Heart left ventricle (tissue), 16 donors: ENCODE measurements around the gene ABTB2. TPM values are rescaled to one million over a fixed set of nuclear protein-coding genes. Genes with fewer than 3 reads are reported as not detected.

Experiments used
- ATAC-seq, 4 donors: fragments of 200-7000 bp; cut with Tn5 transposase; one replicate each; pipeline ENCODE4 v1.9.1; 2020 to 2022; ENCODE audit warnings: moderate library complexity in 4 of 4, mild to moderate bottlenecking in 3 of 4, moderate number of reproducible peaks in 1 of 4
- DNase-seq, 5 donors: peaks; one replicate each; pipeline ENCODE4 v3.0.0-alpha.2; 2020
- H3K27ac ChIP-seq, 12 donors: fragments of 200-600 bp; sonication (generic) in 4 of 12; one replicate each; pipeline versions ENCODE4 v1.5.0 to v1.8.0; 2016 to 2022; ENCODE audit warnings: mild to moderate bottlenecking in 2 of 12
- H3K27me3 ChIP-seq, 9 donors: fragments of 200-600 bp; sonication (generic) in 2 of 9; one replicate each; pipeline versions ENCODE4 v1.5.1 to v1.8.0; 2016 to 2022; ENCODE audit warnings: mild to moderate bottlenecking in 3 of 9
- H3K36me3 ChIP-seq, 9 donors: fragments of 200-600 bp; sonication (generic) in 2 of 9; one replicate each; pipeline versions ENCODE4 v1.5.0 to v1.8.0; 2018 to 2022; ENCODE audit warnings: mild to moderate bottlenecking in 2 of 9
- H3K4me1 ChIP-seq, 12 donors: fragments of 200-600 bp; sonication (generic) in 4 of 12; one replicate each; pipeline versions ENCODE4 v1.5.0 to v1.8.0; 2016 to 2022; ENCODE audit warnings: mild to moderate bottlenecking in 3 of 12
- H3K4me3 ChIP-seq, 12 donors: fragments of 200-600 bp; sonication (generic) in 4 of 12; one replicate each; pipeline versions ENCODE4 v1.5.0 to v1.8.0; 2017 to 2022; ENCODE audit warnings: mild to moderate bottlenecking in 9 of 12, moderate library complexity in 4 of 12
- H3K9me3 ChIP-seq, 12 donors: fragments of 200-600 bp; sonication (generic) in 4 of 12; one replicate each; pipeline versions ENCODE4 v1.5.0 to v1.8.0; 2016 to 2022; ENCODE audit warnings: mild to moderate bottlenecking in 1 of 12
- POLR2A ChIP-seq, 2 donors: fragments of 450-650 bp; IDR thresholded peaks; one replicate each; pipeline ENCODE4 v1.6.1; 2017; ENCODE audit warnings: antibody characterized with exemption in 2 of 2, mild to moderate bottlenecking in 2 of 2, moderate library complexity in 2 of 2
- WGBS, 4 donors: extraction: QIAGEN DNeasy Blood & Tissue Kit in 2 of 4; methylation state at CpG; one replicate each; pipeline versions ENCODE4 v1.1.5 to v1.1.7; 2013 to 2018; 5-methylcytosine and 5-hydroxymethylcytosine counted together
- intact Hi-C, 10 donors: fragments of 100-400 bp; cut with DNase I; formaldehyde crosslinking; loops; one replicate each; pipeline versions ENCODE4 v1.11.1 to v1.14.2; 2022
- polyA plus RNA-seq, 2 donors: library from polyadenylated mRNA; stranded (reverse); fragments of 200-250 nt; gene quantifications; one replicate each; pipeline ENCODE4 v1.2.3, GENCODE V29; 2013
- total RNA-seq, 9 donors: library from RNA; depleted of rRNA in 2 of 9; stranded (reverse); fragments of >200 nt in 2 of 9; fragmentation: NEBNext Ultra II Directional in 3 of 9; extraction: Animal tissue kit (Norgen Biotek cat#: 25700) in 3 of 9; gene quantifications; one replicate each; pipeline versions ENCODE4 v1.1.0 to v1.2.4, GENCODE V29; 2016 to 2023
- TF ChIP-seq, protein P1 (sequence below), 12 donors: fragments of 200-600 bp; sonication (generic) in 4 of 12; IDR thresholded peaks; one replicate each; pipeline versions ENCODE4 v1.5.0 to v1.8.0; 2018 to 2022; ENCODE audit warnings: antibody characterized with exemption in 12 of 12, mild to moderate bottlenecking in 5 of 12
- donor health status: ischemic (EF 13 %, LVEDD 7.1; RV severe dilation, severe dysfunction).
- donor health status: healthy with polysubstance abuse.
- donor health status: DM: no; HTN: yes; CAD: no.
- donor health status: DM: no; HTN: no; CAD: no.
- donor health status: ischemic (EF 25% LVEDD 6.9; RV normal size, moderate dysfunction).
- donor health status: ischemic (EF 25% LVEDD 5.7; RV mildly dilated, moderate dysfunction).
- donor health status: healthy.
- donor health status: DM: yes; HTN: yes; CAD: no.
- donor health status: ischemic (EF 35%, LVEDD 5.7; RV mildly dilated, moderate dysfunction).
- donor health status: nonischemic (EF 11% LVEDD 7.7; RV severe dilation, severe dysfunction).
- donor health status: DM: yes; HTN: yes; CAD: no.
- donor health status: PGD.
- donor health status: ischemic (EF 29% LVEDD 5.4; RV normal size, mild dysfunction).
- donor health status: nonischemic (EF 23%, LVEDD 6.1; RV moderate dilation, normal function).

ABTB2 gene
- total and polyA plus RNA-seq, 11 donors = 3.3 to 27.1 (median 12.5) TPM

DNA sequence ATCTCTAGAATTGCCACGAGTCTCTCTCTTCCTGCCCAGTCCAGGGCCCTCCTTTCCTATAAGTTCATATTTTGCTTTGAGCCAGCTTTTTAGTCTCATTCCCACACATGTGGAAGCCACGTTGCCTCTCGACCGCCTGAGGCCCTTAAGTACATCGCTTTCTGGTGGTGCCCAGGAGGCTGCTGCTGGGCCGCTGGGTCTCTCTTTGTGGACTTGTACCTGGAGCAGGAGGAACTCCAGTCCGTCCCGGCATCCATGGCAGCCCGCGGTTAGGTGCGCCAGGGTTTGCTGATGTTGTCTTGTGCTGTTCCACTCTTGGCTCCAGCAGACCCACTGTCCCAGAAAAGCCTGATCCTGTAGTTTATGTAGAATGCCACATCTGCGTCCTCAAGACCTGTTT lies 211.4 kb downstream of the ABTB2 start:
- ATAC-seq = no peak
- H3K4me3 ChIP-seq = no peak overlapping the region

DNA sequence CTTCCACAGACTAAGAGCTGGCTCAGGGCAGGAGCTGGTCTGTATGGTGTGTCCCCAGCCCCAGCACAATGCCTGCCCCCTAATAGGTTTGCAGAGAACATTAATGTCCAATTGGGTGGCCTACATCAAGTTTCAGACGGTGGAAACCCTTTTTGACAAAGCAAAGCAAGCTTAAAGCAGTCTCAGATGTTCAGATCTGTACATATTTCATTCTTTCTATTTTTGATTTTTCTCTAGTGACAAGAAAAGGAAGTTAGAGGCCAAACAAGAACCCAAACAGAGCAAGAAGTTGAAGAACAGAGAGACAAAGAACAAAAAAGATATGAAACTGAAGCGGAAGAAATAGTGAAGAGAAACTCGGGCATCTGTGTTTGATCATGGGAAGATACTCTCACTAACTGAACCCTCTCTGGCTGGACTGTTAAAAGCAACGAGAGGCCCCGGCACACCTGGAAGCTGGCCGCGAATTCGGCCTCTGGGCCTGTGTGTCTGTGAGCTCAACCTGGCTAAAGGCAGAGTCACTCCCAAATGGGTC lies 211.9 kb downstream of the ABTB2 start:
- Histone ChIP-seq H3K36me3 (peaks cover 0 to 100% (median 92%) of the 10 kb centered on the region in 9 donors), H3K4me3 (no peak overlapping the region), H3K27me3 (no peaks in the 10 kb centered on the region), H3K4me1 (peaks cover 0 to 8% (median 0%) of the 10 kb centered on the region in 12 donors), H3K9me3 (no peaks in the 10 kb centered on the region), H3K27ac (no peak overlapping the region)
- TF ChIP-seq, protein P1, sequence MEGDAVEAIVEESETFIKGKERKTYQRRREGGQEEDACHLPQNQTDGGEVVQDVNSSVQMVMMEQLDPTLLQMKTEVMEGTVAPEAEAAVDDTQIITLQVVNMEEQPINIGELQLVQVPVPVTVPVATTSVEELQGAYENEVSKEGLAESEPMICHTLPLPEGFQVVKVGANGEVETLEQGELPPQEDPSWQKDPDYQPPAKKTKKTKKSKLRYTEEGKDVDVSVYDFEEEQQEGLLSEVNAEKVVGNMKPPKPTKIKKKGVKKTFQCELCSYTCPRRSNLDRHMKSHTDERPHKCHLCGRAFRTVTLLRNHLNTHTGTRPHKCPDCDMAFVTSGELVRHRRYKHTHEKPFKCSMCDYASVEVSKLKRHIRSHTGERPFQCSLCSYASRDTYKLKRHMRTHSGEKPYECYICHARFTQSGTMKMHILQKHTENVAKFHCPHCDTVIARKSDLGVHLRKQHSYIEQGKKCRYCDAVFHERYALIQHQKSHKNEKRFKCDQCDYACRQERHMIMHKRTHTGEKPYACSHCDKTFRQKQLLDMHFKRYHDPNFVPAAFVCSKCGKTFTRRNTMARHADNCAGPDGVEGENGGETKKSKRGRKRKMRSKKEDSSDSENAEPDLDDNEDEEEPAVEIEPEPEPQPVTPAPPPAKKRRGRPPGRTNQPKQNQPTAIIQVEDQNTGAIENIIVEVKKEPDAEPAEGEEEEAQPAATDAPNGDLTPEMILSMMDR (IDR thresholded peaks at IDR 0.05) = no peak
- no peak for TF ChIP-seq POLR2A (IDR thresholded peaks at IDR 0.05)
- 86 to 91% (median 88%) methylated on average over 8 of the region's 8 CpGs for WGBS, 4 donors
- intact Hi-C loops = no loop called here
- no peak for ATAC-seq
- DNase-seq = no peak

More for the DNA sequence above, 211.4 kb downstream of the ABTB2 start:
- no peaks in the 10 kb centered on the region for H3K27me3 ChIP-seq
- H3K36me3 ChIP-seq = peaks cover 0 to 100% (median 92%) of the 10 kb centered on the region in 9 donors
- H3K27ac ChIP-seq = no peak overlapping the region
- intact Hi-C loops = no loop called here
- no peak for TF ChIP-seq POLR2A (IDR thresholded peaks at IDR 0.05)
- TF ChIP-seq, protein P1 (IDR thresholded peaks at IDR 0.05) = no peak
- WGBS, 4 donors = 92 to 97% (median 94%) methylated on average over 12 of the region's 12 CpGs
- H3K4me1 ChIP-seq = peaks cover 0 to 8% (median 0%) of the 10 kb centered on the region in 12 donors
- no peaks in the 10 kb centered on the region for H3K9me3 ChIP-seq
- DNase-seq = no peak

DNA sequence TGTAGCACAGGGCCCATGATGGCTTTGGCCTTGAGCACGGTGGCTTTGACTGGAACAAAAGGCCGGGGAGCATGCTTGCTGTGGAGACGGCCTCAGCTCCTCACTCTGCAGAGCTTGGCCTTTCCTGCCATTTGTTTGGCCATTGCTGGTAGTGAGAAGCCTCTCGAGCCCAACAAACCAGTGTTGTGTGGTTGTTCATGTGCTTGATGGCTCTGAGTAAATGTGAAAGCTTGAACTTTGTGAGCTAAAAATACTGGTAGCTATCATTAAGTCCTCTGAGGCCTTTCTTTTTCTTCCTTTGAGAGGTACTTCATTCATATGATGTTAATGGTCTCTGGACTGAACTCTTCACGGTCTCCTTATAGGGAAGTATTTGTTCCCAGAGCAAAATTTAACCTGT lies 212.7 kb downstream of the ABTB2 start:
- no peaks in the 10 kb centered on the region for H3K27me3 ChIP-seq
- no peak overlapping the region for H3K27ac ChIP-seq
- intact Hi-C loops = no loop called here
- peaks cover 0 to 8% (median 0%) of the 10 kb centered on the region in 12 donors for H3K4me1 ChIP-seq
- DNase-seq (no peak), ATAC-seq (no peak)
- H3K9me3 ChIP-seq = no peaks in the 10 kb centered on the region
- peaks cover 0 to 100% (median 95%) of the 10 kb centered on the region in 9 donors for H3K36me3 ChIP-seq
- no peak overlapping the region for H3K4me3 ChIP-seq
- WGBS, 4 donors = 84 to 92% (median 92%) methylated on average over 4 to 5 of the region's 5 CpGs
- TF ChIP-seq POLR2A (IDR thresholded peaks at IDR 0.05) = no peak
- TF ChIP-seq, protein P1 (IDR thresholded peaks at IDR 0.05) = no peak

DNA sequence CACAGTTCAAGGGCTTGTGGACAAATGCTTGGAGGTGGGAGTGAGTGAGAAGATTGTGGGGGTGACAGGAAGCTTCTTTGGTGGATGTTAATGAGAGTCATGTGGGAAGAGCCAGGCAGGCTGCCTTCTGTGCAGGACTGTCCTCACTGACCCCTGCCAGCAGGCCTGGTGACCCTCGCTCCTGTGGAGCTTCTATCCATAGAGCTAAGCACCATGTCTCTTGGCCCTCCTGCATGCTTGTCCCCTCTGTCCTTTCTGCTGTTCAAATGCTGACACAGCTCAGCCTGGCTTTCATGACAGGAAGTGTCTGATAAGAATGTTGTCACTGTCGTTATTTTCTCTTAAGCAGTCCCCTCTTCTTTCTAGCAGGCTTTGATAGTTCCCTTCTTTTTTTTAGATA lies 214.8 kb downstream of the ABTB2 start:
- ATAC-seq (peak in 3 of 4 donors; percentile 36 to 73 (median 62)), DNase-seq (no peak)
- TF ChIP-seq, protein P1 (IDR thresholded peaks at IDR 0.05) = no peak
- no peak for TF ChIP-seq POLR2A (IDR thresholded peaks at IDR 0.05)
- Histone ChIP-seq H3K36me3 (peaks cover 0 to 100% (median 98%) of the 10 kb centered on the region in 9 donors), H3K4me1 (peaks cover 0 to 8% (median 0%) of the 10 kb centered on the region in 12 donors), H3K27ac (peak overlapping the region in 3 of 12 donors; percentile 2 to 33 (median 8)), H3K4me3 (no peak overlapping the region), H3K9me3 (no peaks in the 10 kb centered on the region), H3K27me3 (no peaks in the 10 kb centered on the region)
- 35 to 53% (median 44%) methylated on average over 2 of the region's 2 CpGs for WGBS, 4 donors
- intact Hi-C loops = no loop called here
